ENCODE data around the gene STAT5A. TPM values are rescaled to one million over a fixed set of nuclear protein-coding genes. Genes with fewer than 3 reads are reported as not detected.

Gene STAT5A
- total and polyA plus RNA-seq, 9 of the 15 experiments (the other 6 are each of a cell fraction or from before 2014, with no cell fraction given), result 79.9 to 415 (median 196) TPM

GRCh38 chr17:42252597-42253550 is 35.4 kb upstream of the STAT5A start (continued):
- TF ChIP-seq ATF3 (IDR thresholded peaks at IDR 0.05), result peak; percentile 50; the same call in 1 of the 2 replicates
- no peak for TF ChIP-seq ATF3 (CRISPR knock-in tag; conservative IDR thresholded peaks at IDR 0.05)
- TF ChIP-seq MYNN (IDR thresholded peaks at IDR 0.05), result no peak
- TF ChIP-seq MYNN (CRISPR knock-in tag; IDR thresholded peaks at IDR 0.05), result no peak
- TF ChIP-seq LCOR (CRISPR knock-in tag; IDR thresholded peaks at IDR 0.05), result no peak
- no peak for TF ChIP-seq SAFB2 (IDR thresholded peaks at IDR 0.05; ENCODE audit: borderline replicate concordance, low read depth, low read length, severe bottlenecking)
- no peak for TF ChIP-seq EGR1 (conservative IDR thresholded peaks at IDR 0.05)
- peak; percentile 55; the same call in 1 of the 2 replicates for TF ChIP-seq MAFK (IDR thresholded peaks at IDR 0.05; ENCODE audit: low read length)
- no peak for TF ChIP-seq ETV6 (IDR thresholded peaks at IDR 0.05; ENCODE audit: borderline replicate concordance in 1 of 2, low read depth in 2 of 2, low read length in 1 of 2)
- TF ChIP-seq ETV6 (CRISPR knock-in tag; IDR thresholded peaks at IDR 0.05; ENCODE audit: borderline replicate concordance), result no peak
- TF ChIP-seq RBM34 (IDR thresholded peaks at IDR 0.05; ENCODE audit: borderline replicate concordance, insufficient read depth, low read length), result no peak
- TF ChIP-seq CCAR2 (IDR thresholded peaks at IDR 0.05; ENCODE audit: low read depth, low read length), result no peak
- TF ChIP-seq CTCFL (IDR thresholded peaks at IDR 0.05; ENCODE audit: borderline replicate concordance, insufficient read depth, low read depth, low read length, poor library complexity, severe bottlenecking), result no peak
- TF ChIP-seq TCFL5 (CRISPR knock-in tag; conservative IDR thresholded peaks at IDR 0.05), result no peak
- TF ChIP-seq ZNF445 (CRISPR knock-in tag; IDR thresholded peaks at IDR 0.05; ENCODE audit: low read depth), result no peak
- TF ChIP-seq THRB (CRISPR knock-in tag; conservative IDR thresholded peaks at IDR 0.05), result no peak
- peak; percentile 36; the same call in 1 of the 2 replicates for TF ChIP-seq DPF2 (IDR thresholded peaks at IDR 0.05)
- TF ChIP-seq ZNF830 (CRISPR knock-in tag; IDR thresholded peaks at IDR 0.05), result no peak
- no peak for TF ChIP-seq ESRRA (IDR thresholded peaks at IDR 0.05; ENCODE audit: borderline replicate concordance, low read depth)
- no peak for TF ChIP-seq ZBTB7A (IDR thresholded peaks at IDR 0.05; ENCODE audit: borderline replicate concordance, control insufficient read depth, low read depth, low read length)
- TF ChIP-seq WHSC1 (IDR thresholded peaks at IDR 0.05; ENCODE audit: low read length), result no peak
- no peak for TF ChIP-seq RBM14 (IDR thresholded peaks at IDR 0.05; ENCODE audit: borderline replicate concordance, insufficient read depth, low read depth, low read length)
- no peak for TF ChIP-seq MXI1 (IDR thresholded peaks at IDR 0.05; ENCODE audit: low read depth, low read length)
- TF ChIP-seq CBFA2T2 (conservative IDR thresholded peaks at IDR 0.05), result no peak
- TF ChIP-seq PHB2 (IDR thresholded peaks at IDR 0.05; ENCODE audit: low read depth), result no peak
- peak; percentile 80 for TF ChIP-seq C11orf30 (IDR thresholded peaks at IDR 0.05; ENCODE audit: low read depth)

Data from K562 (cell line).